GM12874 (cell line): ENCODE data around the gene OSBPL10.

Source experiments
- CTCF ChIP-seq: IDR thresholded peaks from 2 replicates; pipeline ENCODE4 v1.5.1; 2011; ENCODE audit warnings: low read depth, mild to moderate bottlenecking, control low read depth, low read length, moderate library complexity; ENCODE audit not compliant: insufficient read depth

OSBPL10 gene

GRCh38 chr3:31661993-31662670 is 318.9 kb downstream of the OSBPL10 start:
- TF ChIP-seq CTCF, result no peak

- TF ChIP-seq CTCF, result no peak
Measured at GRCh38 chr3:31661286-31661685, 319.8 kb downstream of the OSBPL10 start.

DNA sequence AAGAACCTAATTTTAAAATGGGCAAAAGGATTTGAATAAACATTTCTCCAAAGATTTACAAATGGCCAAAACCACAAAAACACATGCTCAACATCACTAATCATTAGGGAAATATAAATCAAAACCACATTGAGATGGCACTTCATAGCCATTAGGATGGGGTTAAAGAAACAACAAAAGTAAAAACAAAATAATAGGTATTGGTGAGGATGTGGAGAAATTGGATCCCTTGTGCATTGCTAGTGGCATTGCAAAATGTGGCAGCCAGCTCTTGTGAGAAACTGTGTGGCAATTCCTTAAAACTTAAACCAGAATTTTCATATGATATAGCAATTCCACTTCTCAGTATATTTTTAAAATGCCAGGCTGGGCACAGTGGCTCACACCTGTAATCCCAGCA is 321.8 kb downstream of the OSBPL10 start:
- no peak for TF ChIP-seq CTCF

- no peak for TF ChIP-seq CTCF
Measured at GRCh38 chr3:31654998-31655397, 326.1 kb downstream of the OSBPL10 start.

GRCh38 chr3:31653464-31653863 is 327.6 kb downstream of the OSBPL10 start:
- no peak for TF ChIP-seq CTCF

DNA sequence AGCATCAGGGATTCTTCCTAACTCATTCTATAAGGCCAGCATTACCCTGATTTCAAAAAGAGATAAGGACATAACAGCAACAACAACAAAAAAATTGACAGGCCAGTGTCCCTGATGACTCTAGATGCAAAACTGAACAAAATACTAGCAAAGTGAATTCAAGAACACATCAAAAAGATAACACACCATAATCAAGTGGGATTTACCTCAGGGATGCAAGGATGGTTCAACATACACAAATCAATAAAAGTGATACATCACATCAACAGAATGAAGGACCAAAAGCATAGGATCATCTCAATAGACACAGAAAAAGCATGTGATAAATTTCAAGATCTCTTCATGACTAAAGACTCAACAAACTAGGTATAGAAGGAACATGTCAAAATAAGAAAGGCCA is 328.8 kb downstream of the OSBPL10 start:
- no peak for TF ChIP-seq CTCF

DNA sequence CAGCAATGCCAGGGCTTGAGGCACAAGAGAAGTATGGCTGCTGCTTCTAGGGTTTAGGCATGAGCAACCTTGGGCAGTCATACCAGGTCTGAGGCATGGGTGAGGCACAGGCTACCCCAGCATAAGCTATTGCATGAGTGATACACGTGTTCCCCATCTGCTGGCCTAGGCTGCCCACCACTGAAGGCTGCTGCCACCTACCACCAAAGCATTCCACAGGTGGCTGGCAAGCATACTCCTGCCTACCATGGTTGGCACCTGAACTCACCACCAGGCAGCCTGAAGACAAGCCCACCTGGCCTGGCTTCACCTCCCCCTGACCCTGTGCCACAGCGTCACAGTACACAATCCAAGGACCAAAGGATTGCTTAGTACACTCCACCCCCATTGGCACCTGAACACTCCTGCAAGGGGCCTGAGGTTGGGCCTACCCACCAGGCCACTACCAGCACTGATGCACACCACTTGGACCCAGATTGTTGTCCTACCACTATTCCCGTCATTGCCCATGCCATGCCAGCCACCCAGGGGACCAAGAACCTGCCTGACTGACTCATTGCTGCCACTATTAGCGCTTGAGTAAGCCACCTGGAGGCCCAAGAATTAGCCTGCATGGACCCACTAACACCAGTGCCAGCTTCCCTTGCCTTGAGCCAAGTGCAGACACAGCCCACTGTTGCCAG is 332.6 kb downstream of the OSBPL10 start:
- no peak for TF ChIP-seq CTCF
